Hepatocyte (in vitro differentiated cells): ENCODE data around the gene DSTN.

Experiments used
- CTCF ChIP-seq: fragments of 200-600 bp; sonication (generic); IDR thresholded peaks from 2 replicates; pipeline ENCODE4 v1.5.1; 2016; ENCODE audit warnings: antibody characterized with exemption, mild to moderate bottlenecking; ENCODE audit not compliant: poor library complexity
- EZH2 ChIP-seq: fragments of 200-600 bp; sonication (generic); IDR thresholded peaks from 2 replicates; pipeline ENCODE4 v1.6.1; 2016; ENCODE audit warnings: antibody characterized with exemption, mild to moderate bottlenecking, borderline replicate concordance

- no peak for TF ChIP-seq CTCF
- TF ChIP-seq EZH2 = no peak
Observed at GRCh38 chr20:17637413-17637780, 67.5 kb downstream of the DSTN start.
